Adipocyte (in vitro differentiated cells): ENCODE data around the gene BCAS3.

Experiments
- DNase-seq: peaks from one replicate; pipeline ENCODE4 v3.0.0-alpha.2; 2015; ENCODE audit warnings: low read depth
- H3K27me3 ChIP-seq: replicated peaks from 2 replicates; pipeline ENCODE4 v1.7.0; 2013; ENCODE audit warnings: mild to moderate bottlenecking, low read length, moderate library complexity; ENCODE audit not compliant: control insufficient read depth, insufficient read depth
- H3K36me3 ChIP-seq: 2 replicates; pipeline ENCODE4 v1.7.0; 2013; ENCODE audit warnings: low read length, mild to moderate bottlenecking, moderate library complexity; ENCODE audit not compliant: control insufficient read depth, insufficient read depth, severe bottlenecking
- H3K4me1 ChIP-seq: 2 replicates; pipeline ENCODE4 v1.7.0; 2013; ENCODE audit warnings: mild to moderate bottlenecking, low read length, moderate library complexity; ENCODE audit not compliant: control insufficient read depth, insufficient read depth
- H3K4me3 ChIP-seq: 2 replicates; pipeline ENCODE4 v1.7.0; 2013; ENCODE audit warnings: mild to moderate bottlenecking, low read length, moderate library complexity
- H3K9ac ChIP-seq: 2 replicates; pipeline ENCODE4 v1.7.0; 2013; ENCODE audit warnings: mild to moderate bottlenecking, low read length, moderate library complexity
- H3K9me3 ChIP-seq: 2 replicates; pipeline ENCODE4 v1.7.0; 2013; ENCODE audit warnings: mild to moderate bottlenecking, low read length, moderate library complexity; ENCODE audit not compliant: control insufficient read depth

BCAS3 gene

GRCh38 chr17:61160204-61160603, 482.6 kb downstream of the BCAS3 start:
- Histone ChIP-seq H3K4me3 (no peak overlapping the region), H3K9me3 (no peaks in the 10 kb centered on the region), H3K36me3 (no peaks in the 10 kb centered on the region), H3K4me1 (peaks cover 23% of the 10 kb centered on the region), H3K27me3 (no peaks in the 10 kb centered on the region), H3K9ac (no peak overlapping the region)
- no peak for DNase-seq

GRCh38 chr17:61160789-61161445, 483.3 kb downstream of the BCAS3 start:
- peak; percentile 46 for DNase-seq
- H3K4me3 ChIP-seq: no peak overlapping the region
- peaks cover 23% of the 10 kb centered on the region for H3K4me1 ChIP-seq
- no peaks in the 10 kb centered on the region for H3K27me3 ChIP-seq
- H3K9ac ChIP-seq: no peak overlapping the region
- no peaks in the 10 kb centered on the region for H3K36me3 ChIP-seq
- H3K9me3 ChIP-seq: no peaks in the 10 kb centered on the region

- Histone ChIP-seq H3K4me3 (no peak overlapping the region), H3K4me1 (peaks cover 22% of the 10 kb centered on the region), H3K27me3 (no peaks in the 10 kb centered on the region), H3K9me3 (no peaks in the 10 kb centered on the region), H3K9ac (no peak overlapping the region), H3K36me3 (no peaks in the 10 kb centered on the region)
- no peak for DNase-seq
These were observed 484.0 kb downstream of the BCAS3 start for GRCh38 chr17:61161615-61162134.

- Histone ChIP-seq H3K4me1 (no peaks in the 10 kb centered on the region), H3K9ac (no peak overlapping the region), H3K27me3 (no peaks in the 10 kb centered on the region), H3K36me3 (no peaks in the 10 kb centered on the region), H3K9me3 (no peaks in the 10 kb centered on the region), H3K4me3 (no peak overlapping the region)
- DNase-seq: no peak
These were observed 486.9 kb downstream of the BCAS3 start for GRCh38 chr17:61164517-61164916.

- Histone ChIP-seq H3K9ac (no peak overlapping the region), H3K4me3 (no peak overlapping the region), H3K27me3 (no peaks in the 10 kb centered on the region), H3K4me1 (no peaks in the 10 kb centered on the region), H3K9me3 (no peaks in the 10 kb centered on the region), H3K36me3 (no peaks in the 10 kb centered on the region)
- DNase-seq: no peak
These were observed 489.4 kb downstream of the BCAS3 start for GRCh38 chr17:61167075-61167474.

- no peak overlapping the region for H3K4me3 ChIP-seq
- DNase-seq: no peak
- H3K9ac ChIP-seq: no peak overlapping the region
- H3K36me3 ChIP-seq: no peaks in the 10 kb centered on the region
- no peaks in the 10 kb centered on the region for H3K9me3 ChIP-seq
- H3K4me1 ChIP-seq: no peaks in the 10 kb centered on the region
- H3K27me3 ChIP-seq: no peaks in the 10 kb centered on the region
These were observed 490.9 kb downstream of the BCAS3 start for GRCh38 chr17:61168506-61168905.

- H3K9ac ChIP-seq: no peak overlapping the region
- no peaks in the 10 kb centered on the region for H3K4me1 ChIP-seq
- no peak for DNase-seq
- no peaks in the 10 kb centered on the region for H3K27me3 ChIP-seq
- no peaks in the 10 kb centered on the region for H3K9me3 ChIP-seq
- no peaks in the 10 kb centered on the region for H3K36me3 ChIP-seq
- H3K4me3 ChIP-seq: no peak overlapping the region
These were observed 496.7 kb downstream of the BCAS3 start for GRCh38 chr17:61174310-61174709.

GRCh38 chr17:61175298-61176142, 497.9 kb downstream of the BCAS3 start:
- Histone ChIP-seq H3K4me1 (no peaks in the 10 kb centered on the region), H3K36me3 (no peaks in the 10 kb centered on the region), H3K27me3 (no peaks in the 10 kb centered on the region), H3K4me3 (no peak overlapping the region), H3K9me3 (no peaks in the 10 kb centered on the region), H3K9ac (no peak overlapping the region)
- DNase-seq: no peak

GRCh38 chr17:61177351-61177750, 499.7 kb downstream of the BCAS3 start:
- Histone ChIP-seq H3K4me1 (no peaks in the 10 kb centered on the region), H3K9me3 (no peaks in the 10 kb centered on the region), H3K9ac (no peak overlapping the region), H3K4me3 (no peak overlapping the region), H3K36me3 (no peaks in the 10 kb centered on the region), H3K27me3 (no peaks in the 10 kb centered on the region)
- DNase-seq: no peak

GRCh38 chr17:61178284-61178683, 500.6 kb downstream of the BCAS3 start:
- H3K4me1 ChIP-seq: no peaks in the 10 kb centered on the region
- no peak for DNase-seq
- no peak overlapping the region for H3K4me3 ChIP-seq
- H3K36me3 ChIP-seq: no peaks in the 10 kb centered on the region
- no peaks in the 10 kb centered on the region for H3K9me3 ChIP-seq
- no peak overlapping the region for H3K9ac ChIP-seq
- no peaks in the 10 kb centered on the region for H3K27me3 ChIP-seq

- Histone ChIP-seq H3K4me3 (no peak overlapping the region), H3K27me3 (no peaks in the 10 kb centered on the region), H3K9me3 (no peaks in the 10 kb centered on the region), H3K4me1 (no peaks in the 10 kb centered on the region), H3K9ac (no peak overlapping the region), H3K36me3 (no peaks in the 10 kb centered on the region)
- DNase-seq: no peak
These were observed 501.7 kb downstream of the BCAS3 start for GRCh38 chr17:61179380-61179806.
